GM18907 (cell line): Measurements from ENCODE around the gene ENOSF1.
A peak's percentile ranks its signal among the peaks of the same experiment; 100 is the strongest.
"Not testable (repeated sequence)": the region's sequence is repeated elsewhere in the genome, so short reads cannot be mapped to it uniquely, and the experiment has no call there.

Source experiments
- ATAC-seq: cut with Tn5 transposase; IDR thresholded peaks from one replicate; pipeline ENCODE4 v1.9.1; 2021; ENCODE audit warnings: mild to moderate bottlenecking, moderate library complexity; ENCODE audit not compliant: unreplicated experiment

Gene ENOSF1

DNA sequence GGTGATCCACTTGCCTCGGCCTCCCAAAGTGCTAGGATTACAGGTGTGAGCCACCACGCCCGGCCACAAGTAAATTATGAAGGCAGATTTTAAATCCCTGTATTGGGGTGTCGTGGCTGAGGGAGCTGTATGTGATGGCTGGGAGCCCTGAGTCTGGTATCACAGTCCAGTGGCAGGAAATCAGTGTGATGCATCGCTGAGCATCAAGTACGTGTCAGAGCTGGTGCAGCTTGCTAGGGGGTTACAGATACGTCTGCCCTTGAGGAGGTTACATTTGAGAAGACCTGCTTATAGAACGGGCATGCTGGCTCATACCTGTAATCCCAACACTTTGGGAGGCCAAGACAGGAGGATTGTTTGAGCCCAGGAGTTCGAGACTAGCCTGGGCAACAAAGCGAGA lies 4.3 kb downstream of the ENOSF1 start:
- ATAC-seq, result no peak

DNA sequence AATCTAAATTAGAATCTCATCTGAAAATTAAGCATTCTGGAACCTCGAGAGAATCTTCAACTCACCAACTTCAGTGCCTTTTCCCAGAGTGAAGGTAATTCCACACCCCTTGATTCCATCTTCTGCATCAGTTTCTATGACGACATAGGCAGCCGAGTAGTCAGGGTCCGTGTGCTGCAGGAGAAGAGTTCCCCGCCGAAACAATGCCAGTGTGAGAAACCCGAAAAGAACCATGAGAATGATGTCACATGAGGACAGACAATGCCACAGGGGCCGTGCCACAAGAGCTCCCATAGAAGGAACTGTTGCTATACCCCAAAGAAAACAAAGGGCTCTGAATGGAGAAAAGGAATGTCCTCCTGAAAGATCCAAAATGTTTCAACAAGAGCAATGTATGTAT lies 6.0 kb downstream of the ENOSF1 start:
- ATAC-seq, result no peak

DNA sequence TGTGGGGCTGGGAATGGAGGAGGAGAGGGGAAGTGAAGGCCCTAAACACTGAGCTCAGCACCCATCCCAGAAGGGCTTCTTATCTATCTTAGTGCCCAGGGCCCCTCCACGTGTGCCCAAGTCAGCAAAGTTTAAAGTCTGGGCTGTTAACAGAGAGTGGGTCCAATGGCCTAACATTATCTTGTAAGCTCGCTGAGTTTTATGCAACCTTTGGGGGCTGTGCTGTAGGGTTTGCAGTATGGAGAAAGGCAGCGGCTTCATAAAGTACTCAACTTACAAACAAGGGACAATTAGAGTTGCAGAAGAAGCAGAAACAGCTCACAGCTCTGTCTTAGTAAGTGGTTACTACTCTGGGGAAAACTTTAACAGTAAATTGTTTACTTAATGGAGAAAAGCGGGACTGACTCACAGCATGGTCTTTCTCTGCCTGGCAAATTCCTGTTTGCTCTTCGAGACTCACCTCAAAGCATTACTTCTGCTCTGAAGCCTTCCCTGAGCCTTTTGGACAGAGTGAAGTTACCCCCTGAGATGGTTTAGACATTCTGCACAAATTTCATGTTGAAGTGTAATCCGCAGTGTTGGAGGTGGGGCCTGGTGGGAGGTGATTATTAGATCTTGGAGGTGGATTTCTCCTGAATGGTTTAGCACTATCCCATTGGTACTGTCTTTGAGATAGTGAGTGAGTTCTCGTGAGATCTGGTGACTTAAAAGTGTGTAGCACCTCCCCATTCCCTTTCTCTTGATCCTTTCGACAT lies 9.0 kb downstream of the ENOSF1 start:
- ATAC-seq, result no peak

DNA sequence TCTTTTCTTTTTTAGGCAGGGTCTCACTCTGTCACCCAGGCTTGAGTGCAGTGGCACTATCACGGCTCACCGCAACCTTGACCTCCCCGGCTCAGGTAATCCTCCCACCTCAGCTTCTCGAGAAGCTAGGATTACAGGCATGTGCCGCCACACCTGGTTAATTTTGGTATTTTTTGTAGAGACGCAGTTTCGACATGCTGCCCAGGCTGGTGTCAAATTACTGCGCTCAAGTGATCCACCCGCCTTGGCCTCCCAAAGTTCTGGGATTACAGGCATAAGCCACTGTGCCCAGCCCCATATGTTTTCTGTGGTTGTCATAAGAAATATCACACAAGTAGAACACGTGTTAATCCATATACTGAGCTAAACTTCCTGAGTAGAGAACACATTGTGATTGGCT lies 14.6 kb downstream of the ENOSF1 start:
- ATAC-seq, result no peak

DNA sequence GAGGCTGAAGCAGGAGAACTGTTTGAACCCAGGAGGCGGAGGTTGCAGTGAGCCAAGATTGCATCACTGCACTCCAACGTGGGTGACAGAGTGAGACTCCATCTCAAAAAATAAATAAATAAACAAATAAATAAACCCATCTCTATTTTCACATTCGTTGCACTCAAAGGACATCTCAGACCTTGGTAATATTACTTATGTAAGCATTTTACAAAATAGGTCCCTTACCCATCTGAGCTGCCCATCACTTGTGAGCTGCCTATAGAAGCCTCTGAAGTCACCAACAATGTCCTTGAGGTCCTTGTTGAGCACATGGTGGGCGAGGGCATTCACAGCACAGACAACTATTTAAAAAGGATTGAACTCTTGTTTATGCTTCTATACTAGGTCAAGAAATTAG lies 15.4 kb downstream of the ENOSF1 start:
- ATAC-seq, result no peak

DNA sequence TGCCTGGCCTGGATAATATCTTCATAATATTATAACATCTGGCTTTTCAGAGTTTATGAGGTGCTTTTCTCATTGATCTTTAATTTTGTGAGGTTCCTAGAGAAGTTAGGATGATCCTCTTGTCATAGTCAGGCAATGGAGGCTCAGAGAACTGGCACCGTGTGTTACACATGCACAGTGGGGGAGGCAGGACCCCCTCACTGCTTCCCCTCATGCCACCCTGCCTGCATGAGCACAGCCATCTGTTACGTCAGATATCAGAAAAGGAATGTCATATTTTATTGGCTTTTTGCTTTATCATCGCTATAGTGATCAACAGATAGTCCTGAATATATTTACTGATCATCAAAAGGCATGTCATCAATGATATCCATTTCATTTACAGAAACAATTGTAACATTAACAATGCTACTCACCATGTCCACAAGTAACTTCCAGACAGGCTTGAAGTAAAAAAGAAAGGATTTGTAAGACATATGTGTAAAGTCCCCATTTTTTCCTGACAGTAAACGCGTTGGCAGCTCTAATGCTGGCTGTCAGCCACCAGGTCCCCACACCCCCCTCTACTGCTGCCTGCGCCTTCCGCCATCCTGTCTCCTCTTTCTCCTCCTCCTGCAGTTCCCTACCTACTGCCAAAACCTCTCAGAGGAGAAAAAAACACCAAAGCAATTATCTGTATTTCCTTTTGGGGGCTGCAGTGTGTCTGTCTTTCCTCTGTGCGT lies 18.8 kb downstream of the ENOSF1 start:
- no peak for ATAC-seq

DNA sequence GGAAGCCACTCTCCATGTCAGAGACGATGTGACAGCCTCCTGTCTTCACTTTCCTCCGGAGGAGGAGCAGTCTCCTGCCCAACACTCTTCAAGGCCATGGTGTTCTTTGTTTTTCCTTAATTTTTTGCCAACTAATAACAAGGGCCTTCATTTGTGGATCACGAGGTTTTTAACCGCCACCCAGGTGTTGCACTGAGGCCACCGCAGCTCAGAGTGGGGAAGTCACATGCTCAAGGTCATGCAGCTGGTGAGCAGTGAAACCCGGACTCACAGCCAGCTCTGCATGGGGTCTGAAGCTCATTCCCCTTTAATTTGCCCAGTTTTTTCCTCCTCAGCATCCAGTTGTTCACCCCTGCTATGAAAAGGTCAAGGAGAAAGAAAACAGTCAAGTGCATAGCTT lies 19.6 kb downstream of the ENOSF1 start:
- no peak for ATAC-seq

DNA sequence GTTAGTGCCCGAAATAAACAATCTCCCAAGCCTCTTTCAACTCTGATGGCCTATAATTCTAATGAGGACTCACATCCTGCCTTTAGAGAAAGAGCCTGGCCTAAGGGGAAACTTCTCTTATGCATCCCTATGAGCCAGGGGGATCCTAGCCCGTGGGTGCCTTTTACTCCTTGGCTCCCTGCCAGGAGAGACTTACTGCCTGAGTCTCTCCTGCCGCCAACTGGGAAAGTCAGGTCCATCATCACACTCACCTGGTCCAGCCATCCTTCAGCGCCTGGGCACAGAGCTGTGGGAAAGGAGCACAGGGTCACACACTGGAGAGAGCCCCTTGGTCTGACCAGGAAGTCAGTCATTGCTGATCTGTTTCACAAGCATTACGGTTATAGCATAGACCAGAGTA lies 24.1 kb downstream of the ENOSF1 start:
- no peak for ATAC-seq

DNA sequence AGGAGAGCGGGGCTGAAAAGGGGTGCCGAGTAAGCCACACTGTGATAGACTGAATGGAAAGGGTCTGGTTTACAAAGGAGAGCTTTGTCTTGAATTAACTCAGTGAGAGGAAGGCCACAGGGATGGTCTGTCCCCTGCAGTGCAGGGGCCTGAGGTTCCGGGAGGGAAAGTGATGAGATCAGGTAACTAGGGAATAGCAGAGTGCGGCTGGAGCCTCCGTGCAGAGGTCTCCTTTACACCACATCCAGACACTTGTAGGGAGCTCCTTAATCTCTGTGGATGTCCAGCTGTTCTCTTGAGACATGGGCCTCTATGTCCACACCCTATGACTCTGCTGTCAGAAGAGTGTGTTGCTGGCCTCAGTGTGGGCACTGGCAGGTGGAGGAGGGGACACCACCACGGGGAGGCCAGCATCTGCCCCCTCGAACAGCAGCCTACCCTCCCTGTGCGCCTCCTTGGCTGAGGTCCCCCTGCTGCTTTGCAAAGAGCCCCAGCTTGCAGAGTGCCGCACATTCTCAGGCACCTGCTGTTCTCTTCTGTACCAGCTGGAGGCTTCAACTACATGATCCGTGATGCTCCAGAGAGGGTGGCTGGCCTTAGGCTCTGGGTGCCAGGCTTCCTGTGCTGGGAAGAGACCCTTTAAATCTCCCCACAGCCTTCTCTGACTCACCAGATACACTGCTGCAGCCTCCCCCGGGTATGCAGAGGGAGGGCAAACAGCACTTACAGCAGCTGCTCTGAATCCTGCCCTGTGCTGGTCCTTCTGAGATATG lies 25.9 kb downstream of the ENOSF1 start:
- no peak for ATAC-seq

DNA sequence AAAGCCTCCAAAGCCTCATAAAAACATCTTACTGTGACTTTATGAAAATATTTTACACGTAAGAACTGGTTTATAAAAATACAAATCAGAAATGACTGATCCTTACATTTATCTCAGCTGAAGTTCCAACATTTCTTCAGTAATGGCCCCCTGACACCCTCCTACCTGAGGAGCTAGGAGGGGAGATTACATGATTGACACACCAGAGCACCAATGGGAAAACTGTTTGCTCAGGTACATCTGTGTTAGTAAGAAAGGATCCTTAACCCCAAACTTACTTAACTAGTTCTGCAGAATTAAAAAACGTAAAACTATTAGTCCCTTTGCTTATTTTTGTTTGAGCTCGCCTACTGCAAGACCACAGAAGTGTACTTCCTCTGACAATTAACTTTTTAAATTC lies 27.0 kb downstream of the ENOSF1 start:
- ATAC-seq, result no peak

DNA sequence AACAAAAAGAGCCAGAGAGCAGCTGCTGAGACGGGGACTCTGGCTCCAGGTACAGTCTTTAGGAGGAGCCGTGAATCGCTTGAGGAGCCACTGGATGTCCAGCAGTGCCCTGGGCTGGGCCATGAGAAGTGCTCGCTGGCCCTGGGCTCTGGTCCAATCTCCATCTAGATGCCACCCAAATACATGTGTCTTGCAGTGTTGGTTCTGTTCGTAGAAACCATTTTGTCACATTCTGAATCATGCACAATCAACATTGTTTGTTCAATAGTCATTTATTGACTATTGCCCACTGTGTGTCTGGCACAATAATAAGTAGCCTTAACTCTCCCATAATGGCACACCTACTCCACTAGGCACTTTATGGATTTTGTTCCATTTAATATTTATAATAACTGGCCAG lies 28.9 kb downstream of the ENOSF1 start:
- ATAC-seq, result no peak

DNA sequence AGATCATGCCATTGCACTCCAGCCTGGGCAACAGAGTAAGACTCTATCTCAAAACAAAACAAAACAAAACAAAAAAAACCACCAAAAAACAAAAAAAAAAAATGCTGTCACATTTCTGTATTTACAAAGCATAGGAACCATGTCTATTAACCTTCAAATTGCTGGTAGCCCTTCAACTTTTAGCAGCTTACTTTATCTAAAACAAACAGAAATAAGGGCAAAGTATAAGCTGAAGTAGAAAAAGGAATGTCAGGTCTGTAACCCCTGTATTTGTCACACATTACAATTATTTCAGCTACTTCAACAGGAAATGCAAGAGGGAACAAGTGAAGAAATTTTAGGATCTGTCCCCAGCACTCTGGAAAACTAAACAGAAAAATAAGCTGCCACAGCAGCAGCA lies 29.6 kb downstream of the ENOSF1 start:
- ATAC-seq, result no peak

DNA sequence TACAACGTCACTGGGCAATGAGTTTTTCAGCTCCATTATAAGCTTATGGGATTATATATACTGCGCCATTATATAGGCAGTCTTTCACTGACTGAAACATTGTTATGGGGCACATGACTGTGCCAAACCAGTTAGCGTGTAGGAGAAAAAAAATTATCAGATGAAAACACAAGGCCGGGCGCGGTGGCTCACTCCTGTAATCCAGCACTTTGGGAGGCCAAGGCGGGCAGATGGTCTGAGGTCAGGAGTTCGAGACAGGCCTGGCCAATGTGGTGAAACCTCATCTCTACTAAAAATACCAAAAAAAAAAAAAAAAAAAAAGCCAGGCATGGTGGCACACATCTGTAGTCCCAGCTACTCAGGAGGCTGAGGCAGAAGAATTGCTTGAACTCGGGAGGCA lies 30.0 kb downstream of the ENOSF1 start:
- not testable (repeated sequence) for ATAC-seq

DNA sequence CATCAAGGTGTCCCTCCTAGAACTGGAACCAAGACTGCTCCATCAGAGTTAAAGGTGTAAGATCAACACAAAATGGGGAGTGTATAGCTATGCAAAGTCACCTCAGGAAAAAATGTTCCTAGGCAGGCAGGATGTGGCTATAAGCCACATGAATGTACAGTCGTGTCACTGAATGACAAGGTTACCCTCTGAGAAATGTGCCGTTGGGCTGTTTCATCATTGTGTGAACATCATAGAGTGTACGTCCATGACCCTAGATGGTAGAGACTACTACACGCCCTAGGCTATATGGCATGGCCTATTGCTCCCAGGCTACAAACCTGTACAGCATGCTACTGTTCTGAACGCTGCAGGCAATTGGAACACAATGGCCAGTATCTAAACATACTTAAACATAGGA lies 30.4 kb downstream of the ENOSF1 start:
- ATAC-seq, result no peak

DNA sequence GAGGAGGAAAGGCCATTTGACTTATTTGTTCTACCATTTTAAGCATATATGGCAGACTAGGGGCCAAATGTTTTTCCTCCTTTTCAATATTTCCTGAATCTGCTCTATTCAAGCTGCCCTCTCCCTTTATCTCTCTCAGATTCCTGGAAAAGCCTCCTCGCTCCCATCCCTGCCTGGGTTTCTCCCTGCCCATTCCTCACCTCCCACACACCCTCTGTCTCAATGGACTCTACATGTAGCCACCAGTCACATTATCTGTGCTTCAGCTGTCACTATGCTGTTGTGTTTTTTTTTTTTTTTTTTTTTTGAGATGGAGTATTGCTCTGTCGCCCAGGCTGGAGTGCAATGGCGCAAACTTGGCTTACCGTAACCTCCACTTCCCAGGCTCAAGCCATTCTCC lies 32.0 kb downstream of the ENOSF1 start:
- ATAC-seq, result no peak

DNA sequence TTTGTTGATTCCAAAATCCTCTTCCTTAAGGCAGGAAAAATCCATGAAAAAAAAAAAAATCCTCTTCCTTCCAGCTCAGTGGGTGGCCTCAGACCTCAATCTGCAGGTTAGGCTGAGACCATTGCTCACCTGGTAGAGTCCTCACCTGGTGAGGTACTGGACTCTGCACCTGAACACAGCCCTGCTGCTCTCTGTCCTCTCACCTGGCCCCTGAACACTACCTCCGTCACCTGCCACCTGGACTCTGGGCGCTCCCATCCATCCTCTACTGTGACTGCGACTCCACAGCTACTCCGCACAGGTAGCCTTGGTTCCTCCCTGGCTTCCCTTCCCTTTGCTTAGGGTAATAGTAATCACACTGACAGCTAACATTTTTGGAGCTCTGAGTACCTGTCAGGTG lies 32.9 kb downstream of the ENOSF1 start:
- ATAC-seq, result no peak

DNA sequence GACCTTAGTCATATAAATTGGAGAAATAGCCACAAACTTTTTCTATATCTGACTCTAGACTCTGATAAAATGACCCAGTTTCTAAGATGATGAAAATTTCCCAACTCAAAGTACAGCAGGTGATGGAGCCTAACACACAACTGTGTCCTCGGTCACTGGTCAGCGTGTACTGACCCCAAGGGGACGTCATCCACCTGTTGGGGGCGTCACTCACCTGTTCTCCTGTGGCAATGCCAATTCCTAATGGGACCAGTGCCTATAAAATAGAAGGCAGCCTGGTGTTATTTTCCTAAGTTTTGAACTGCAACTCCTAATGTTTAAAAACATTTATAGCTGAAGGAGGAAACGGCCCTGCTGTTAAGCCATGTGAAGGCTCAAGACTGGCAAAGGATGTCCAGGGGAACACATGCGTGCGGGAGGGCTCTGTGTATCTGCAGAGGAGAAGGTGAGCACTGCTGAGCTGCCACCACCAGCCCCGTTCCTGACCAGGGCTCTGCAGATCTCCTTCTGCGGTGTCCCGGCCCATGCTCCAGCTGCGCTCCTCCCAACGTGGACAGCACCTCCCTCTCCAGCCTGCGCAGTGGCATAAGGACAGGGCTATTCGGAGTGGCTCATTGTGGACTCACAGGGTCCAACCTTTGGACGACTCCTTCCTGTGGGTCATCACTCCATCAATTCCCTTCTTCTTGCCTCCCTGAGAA lies 33.8 kb downstream of the ENOSF1 start:
- no peak for ATAC-seq

DNA sequence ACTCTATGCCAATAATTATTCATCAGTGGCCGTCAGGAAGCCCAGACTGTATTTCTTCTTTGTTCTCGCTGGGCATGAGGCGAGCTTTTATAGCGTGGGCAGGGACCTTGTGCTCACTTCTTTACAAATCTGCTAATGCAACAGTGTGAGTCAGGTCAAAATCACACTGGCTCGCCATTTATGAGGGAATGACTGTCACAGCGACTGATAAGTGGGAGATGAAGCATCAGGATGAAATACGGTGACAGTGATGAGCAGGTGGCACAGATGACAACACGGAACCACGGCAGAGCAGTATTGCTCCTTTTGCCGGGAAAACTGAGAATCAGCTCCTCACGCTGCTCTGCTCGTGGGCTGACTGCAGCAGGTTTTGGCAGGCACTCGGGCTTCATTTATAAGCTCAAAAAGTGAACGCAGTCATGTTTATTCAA lies 34.5 kb downstream of the ENOSF1 start:
- no peak for ATAC-seq

DNA sequence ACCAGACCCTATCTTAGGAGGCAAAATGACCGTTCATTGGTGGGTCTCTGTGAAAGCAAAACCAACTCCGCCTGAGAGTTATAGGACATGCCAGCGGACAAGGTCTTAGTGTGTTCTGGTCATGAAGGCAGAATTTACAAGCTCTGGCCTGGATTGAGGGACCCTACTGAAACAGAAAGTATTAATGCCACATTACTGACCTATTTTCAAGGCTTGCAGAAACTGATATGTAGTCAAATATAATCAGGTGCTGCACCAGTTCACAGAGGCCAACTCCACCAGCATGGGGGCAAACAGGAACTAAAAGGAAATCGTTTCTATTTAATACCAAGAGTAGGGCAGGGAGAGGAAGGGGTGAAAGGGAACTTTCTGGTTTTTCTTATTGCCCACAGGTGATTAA lies 35.3 kb downstream of the ENOSF1 start:
- peak; percentile 56 for ATAC-seq

DNA sequence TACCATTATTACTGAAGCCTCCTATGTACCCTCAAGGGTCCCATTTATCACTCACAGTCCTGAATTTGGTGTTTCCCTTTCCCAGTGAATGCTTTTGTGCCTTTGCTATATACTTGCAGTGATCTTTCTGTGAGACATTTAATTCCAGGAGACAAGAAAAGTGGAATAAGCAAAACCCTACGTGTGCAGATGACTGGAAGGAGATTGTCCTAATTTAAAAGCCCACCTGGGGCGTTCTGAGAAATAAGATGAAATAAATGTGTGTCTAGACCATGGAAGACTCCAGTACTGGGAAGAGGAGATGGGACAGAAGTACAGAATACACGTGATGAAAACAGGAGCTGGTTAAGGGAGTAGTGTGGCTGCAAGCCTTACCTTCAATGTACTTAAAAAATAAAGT lies 35.7 kb downstream of the ENOSF1 start:
- ATAC-seq, result no peak

DNA sequence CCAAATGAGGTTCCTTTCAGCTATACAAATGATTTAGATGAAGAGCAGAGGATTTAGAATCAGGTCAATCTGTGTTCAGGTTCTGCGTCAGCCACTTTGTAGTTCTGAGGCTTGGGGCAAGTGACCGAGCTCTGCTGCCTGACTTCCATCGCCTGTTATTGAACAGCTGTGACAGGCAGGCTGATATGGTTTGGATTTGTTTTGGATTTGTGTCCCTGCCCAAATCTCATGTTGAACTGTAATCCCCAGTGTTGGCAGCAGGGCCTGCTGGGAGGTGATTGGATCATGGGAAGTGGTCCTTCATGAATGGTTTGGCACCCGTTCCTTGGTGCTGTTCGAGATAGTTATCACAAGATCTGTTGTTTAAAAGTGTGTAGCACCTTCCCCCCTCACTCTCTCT lies 36.4 kb downstream of the ENOSF1 start:
- ATAC-seq, result no peak
